Panc1 (cell line): ENCODE measurements around the gene PRSS33. TPM values are rescaled to one million over a fixed set of nuclear protein-coding genes. Genes with fewer than 3 reads are reported as not detected.

ENCODE experiments used
- ATAC-seq: fragments of 200-7000 bp; cut with Tn5 transposase; 2 replicates; pipeline ENCODE4 v1.9.1; 2020; ENCODE audit warnings: mild to moderate bottlenecking, moderate library complexity
- BruUV-seq: library from RNA; stranded (reverse); fragments of 400-500 nt; replicated peaks from 2 replicates; lab custom pipeline; 2021; lab: Mats Ljungman, UMichigan
- CTCF ChIA-PET: fragments of 300-600 bp; sonication (Branson Sonifier 250); formaldehyde crosslinking; loops from one replicate; lab custom pipeline; 2022; ENCODE audit warnings: antibody characterized with exemption; lab: Charles Lee
- POLR2A ChIA-PET: fragments of 300-600 bp; sonication (Branson Sonifier 250); formaldehyde crosslinking; loops from one replicate; lab custom pipeline; 2022; ENCODE audit warnings: antibody characterized with exemption; lab: Charles Lee
- DNase-seq: peaks from one replicate; pipeline ENCODE4 v3.0.0-alpha.2; 2010; ENCODE audit warnings: low read depth, low spot score
- H3K27ac ChIP-seq: 2 replicates; pipeline ENCODE4 v1.5.1; 2011; ENCODE audit warnings: mild to moderate bottlenecking, low read length, inconsistent platforms
- H3K27me3 ChIP-seq: fragments of 200-500 bp; sonication (Bioruptor generic); 2 replicates; pipeline ENCODE4 v1.6.0; 2014; ENCODE audit warnings: low read length, inconsistent platforms; ENCODE audit not compliant: control insufficient read depth, insufficient read depth
- H3K36me3 ChIP-seq: fragments of 200-500 bp; sonication (Bioruptor generic); 2 replicates; pipeline ENCODE4 v1.5.1; 2014; ENCODE audit warnings: inconsistent platforms, mild to moderate bottlenecking, low read length, moderate library complexity; ENCODE audit not compliant: control insufficient read depth, insufficient read depth
- H3K4me1 ChIP-seq: 2 replicates; pipeline ENCODE4 v1.5.1; 2011; ENCODE audit warnings: inconsistent platforms, mild to moderate bottlenecking, low read length, moderate library complexity; ENCODE audit not compliant: control insufficient read depth, insufficient read depth
- H3K4me3 ChIP-seq, 2 experiments: 2 replicates each; pipeline ENCODE4 v1.5.1; 2011 to 2012; ENCODE audit warnings: low read depth in 2 of 2, low read length in 2 of 2, mild to moderate bottlenecking in 2 of 2, inconsistent platforms in 1 of 2, moderate library complexity in 1 of 2
- H3K9me3 ChIP-seq: fragments of 200-500 bp; sonication (Bioruptor generic); 2 replicates; pipeline ENCODE4 v1.5.1; 2014; ENCODE audit warnings: low read depth, mild to moderate bottlenecking, inconsistent platforms, low read length, moderate library complexity; ENCODE audit not compliant: control insufficient read depth, insufficient read depth
- POLR2AphosphoS5 ChIP-seq: IDR thresholded peaks from 2 replicates; pipeline ENCODE4 v1.6.1; 2012; ENCODE audit warnings: mild to moderate bottlenecking, low read depth, low read length, moderate library complexity
- REST ChIP-seq, 2 experiments: IDR thresholded peaks; 2 replicates each; pipeline ENCODE4 v1.6.1; 2011 to 2012; ENCODE audit warnings: low read depth in 2 of 2, control low read depth in 1 of 2, low read length in 1 of 2, mild to moderate bottlenecking in 1 of 2, moderate library complexity in 1 of 2; ENCODE audit not compliant: insufficient read depth in 1 of 2
- SIN3A ChIP-seq: IDR thresholded peaks from 2 replicates; pipeline ENCODE4 v1.6.1; 2012; ENCODE audit warnings: low read depth, mild to moderate bottlenecking, low read length, moderate library complexity, borderline replicate concordance; ENCODE audit not compliant: insufficient read depth
- TCF7L2 ChIP-seq: IDR thresholded peaks from 2 replicates; pipeline ENCODE4 v1.6.1; 2011; ENCODE audit warnings: mild to moderate bottlenecking, low read depth, low read length, inconsistent platforms
- in situ Hi-C: cut with HindIII; loops from 2 replicates; pipeline ENCODE4 v1.10.0; 2016; ENCODE audit warnings: low sequenced_read_pairs, low pct_unique_long_range_greater_than_20kb
- intact Hi-C: fragments of 100-400 bp; cut with micrococcal nuclease; formaldehyde crosslinking; loops from one replicate; pipeline ENCODE4 v1.10.0; 2022; ENCODE audit not compliant: unreplicated experiment
- total RNA-seq: library from RNA; stranded (reverse); gene quantifications from one replicate; pipeline ENCODE4 v1.2.1, GENCODE V29; 2021; ENCODE audit not compliant: unreplicated experiment
- TF ChIP-seq, protein P1 (sequence below): fragments of 450-650 bp; IDR thresholded peaks from 2 replicates; pipeline ENCODE4 v1.5.1; 2017; ENCODE audit warnings: mild to moderate bottlenecking

Gene PRSS33
- total RNA-seq, 1 experiment from 2014 or later, result 0.59 TPM

DNA sequence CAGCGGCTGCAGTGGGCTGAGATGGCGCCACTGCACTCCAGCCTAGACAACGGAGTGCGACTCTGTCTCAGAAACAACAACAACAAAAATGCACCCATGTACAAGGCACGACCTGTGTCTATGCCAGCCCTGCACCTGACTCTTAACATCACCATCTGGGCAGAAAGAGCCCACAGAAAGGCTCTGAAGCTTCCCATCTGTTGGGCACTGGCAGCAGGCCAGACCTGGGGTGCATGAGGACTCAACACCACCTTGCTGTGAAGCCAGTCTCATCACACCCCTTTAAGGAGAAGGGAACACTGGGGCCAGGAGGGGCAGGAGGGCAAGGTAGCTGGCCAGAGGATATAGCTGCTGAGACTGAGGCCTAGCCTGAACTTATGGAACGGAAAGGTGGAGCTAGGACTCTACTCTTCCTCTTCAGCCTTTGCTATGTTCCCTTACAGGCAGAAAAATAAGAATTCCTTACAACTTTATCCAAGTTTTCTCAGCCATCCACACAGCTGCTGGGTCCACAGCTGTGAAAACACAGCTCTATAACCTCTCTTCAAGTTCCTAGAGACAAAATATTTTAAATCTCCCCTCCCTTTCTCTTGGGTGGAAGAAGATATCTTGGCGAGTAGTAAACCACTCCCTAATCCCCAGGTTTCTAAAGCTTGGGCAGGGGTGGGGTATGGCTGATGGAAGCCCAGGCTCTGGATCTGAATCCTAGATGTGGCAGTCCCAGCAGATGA lies 13.0 kb downstream of the PRSS33 start:
- DNase-seq, result no peak
- peaks cover 9% of the 10 kb centered on the region for H3K36me3 ChIP-seq
- no peak for ATAC-seq
- in situ Hi-C loops (no loop called here), intact Hi-C loops (loop anchor here (5.0 kb wide), 1 partner anchor 63 kb away; no protein-coding TSS in a partner anchor)
- no peaks in the 10 kb centered on the region for H3K9me3 ChIP-seq
- no peak for TF ChIP-seq REST (IDR thresholded peaks at IDR 0.05; ENCODE audit: insufficient read depth in 1 of 2, low read depth in 2 of 2, low read length in 1 of 2)
- TF ChIP-seq POLR2AphosphoS5, result no peak
- TF ChIP-seq, protein P1, sequence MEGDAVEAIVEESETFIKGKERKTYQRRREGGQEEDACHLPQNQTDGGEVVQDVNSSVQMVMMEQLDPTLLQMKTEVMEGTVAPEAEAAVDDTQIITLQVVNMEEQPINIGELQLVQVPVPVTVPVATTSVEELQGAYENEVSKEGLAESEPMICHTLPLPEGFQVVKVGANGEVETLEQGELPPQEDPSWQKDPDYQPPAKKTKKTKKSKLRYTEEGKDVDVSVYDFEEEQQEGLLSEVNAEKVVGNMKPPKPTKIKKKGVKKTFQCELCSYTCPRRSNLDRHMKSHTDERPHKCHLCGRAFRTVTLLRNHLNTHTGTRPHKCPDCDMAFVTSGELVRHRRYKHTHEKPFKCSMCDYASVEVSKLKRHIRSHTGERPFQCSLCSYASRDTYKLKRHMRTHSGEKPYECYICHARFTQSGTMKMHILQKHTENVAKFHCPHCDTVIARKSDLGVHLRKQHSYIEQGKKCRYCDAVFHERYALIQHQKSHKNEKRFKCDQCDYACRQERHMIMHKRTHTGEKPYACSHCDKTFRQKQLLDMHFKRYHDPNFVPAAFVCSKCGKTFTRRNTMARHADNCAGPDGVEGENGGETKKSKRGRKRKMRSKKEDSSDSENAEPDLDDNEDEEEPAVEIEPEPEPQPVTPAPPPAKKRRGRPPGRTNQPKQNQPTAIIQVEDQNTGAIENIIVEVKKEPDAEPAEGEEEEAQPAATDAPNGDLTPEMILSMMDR, result no peak
- no peak for TF ChIP-seq SIN3A
- no peak for TF ChIP-seq TCF7L2
- TSS peak; percentile 58 for BruUV-seq
- peak overlapping the region in 1 of 2 experiments; percentile 88; a peak in 2 of 4 replicates for H3K4me3 ChIP-seq
- H3K27me3 ChIP-seq, result no peaks in the 10 kb centered on the region
- CTCF ChIA-PET, result no interaction called here
- peak overlapping the region; percentile 98 for H3K27ac ChIP-seq
- H3K4me1 ChIP-seq, result peaks cover 69% of the 10 kb centered on the region
- POLR2A ChIA-PET, result interaction anchor here (0.6 to 0.7 kb wide), 3 partner anchors 101 to 1519 kb away, joined by 3 to 6 read pairs (median 4); no protein-coding TSS in a partner anchor

DNA sequence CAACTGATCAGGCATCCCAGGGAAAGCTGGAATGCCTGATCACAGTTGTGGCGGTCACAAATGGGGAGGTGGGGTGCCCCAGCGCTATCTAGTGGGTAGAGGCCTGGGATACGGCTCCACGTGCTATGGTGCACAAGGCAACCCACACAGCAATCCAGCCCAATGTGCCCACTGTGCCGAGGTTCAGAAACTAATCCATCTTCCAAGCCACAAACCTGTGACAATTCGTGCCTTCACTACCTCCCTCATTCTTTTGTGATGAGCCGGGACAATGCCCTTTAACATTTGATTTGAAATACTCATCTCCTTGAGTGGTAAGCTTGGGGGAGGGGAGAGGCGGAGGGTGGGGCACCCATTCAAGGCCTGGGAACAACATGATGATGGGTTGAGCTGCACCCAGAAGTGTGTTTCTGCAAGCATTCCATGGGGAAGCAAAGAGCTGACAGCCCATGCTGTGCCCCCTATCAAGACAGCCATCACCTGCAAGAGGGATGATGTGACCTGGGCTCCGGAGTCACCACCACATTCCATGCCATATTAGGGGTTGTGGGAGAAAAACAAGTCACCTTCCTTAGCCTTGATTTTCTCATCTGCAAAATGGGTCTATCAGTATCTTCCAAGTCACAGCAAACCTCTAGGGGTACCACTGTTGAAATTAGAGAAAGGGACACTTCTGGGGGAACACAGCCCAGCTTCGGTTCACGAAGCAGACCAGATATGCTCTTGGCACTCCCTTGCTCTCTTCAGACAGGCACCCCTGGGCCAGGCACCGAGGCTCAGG lies 14.0 kb downstream of the PRSS33 start:
- in situ Hi-C loops (no loop called here), intact Hi-C loops (loop anchor here (5.0 kb wide), 1 partner anchor 64 kb away; no protein-coding TSS in a partner anchor)
- ATAC-seq (no peak), DNase-seq (no peak)
- no TSS peak for BruUV-seq
- CTCF ChIA-PET, result interaction anchor here (0.6 kb wide), 1 partner anchor 147 kb away, joined by 3 read pairs; no protein-coding TSS in a partner anchor
- Histone ChIP-seq H3K9me3 (no peaks in the 10 kb centered on the region), H3K4me3 (no peak overlapping the region), H3K27ac (peak overlapping the region; percentile 98), H3K36me3 (peaks cover 9% of the 10 kb centered on the region), H3K4me1 (peaks cover 77% of the 10 kb centered on the region), H3K27me3 (no peaks in the 10 kb centered on the region)
- TF ChIP-seq POLR2AphosphoS5, result no peak
- TF ChIP-seq TCF7L2, result no peak
- TF ChIP-seq, protein P1, result no peak
- TF ChIP-seq REST (IDR thresholded peaks at IDR 0.05; ENCODE audit: insufficient read depth in 1 of 2, low read depth in 2 of 2, low read length in 1 of 2), result no peak
- TF ChIP-seq SIN3A, result no peak
- POLR2A ChIA-PET, result interaction anchor here (0.6 to 0.7 kb wide), 2 partner anchors 102 to 1519 kb away, joined by 3 to 6 read pairs; no protein-coding TSS in a partner anchor
